Prostate gland (tissue), 2 donors: ENCODE results near the gene ORAI2.

Experiments used
- CTCF ChIP-seq, 4 experiments: fragments of 200-600 bp in 2 of 4; fragments of 450-650 bp in 2 of 4; sonication (generic) in 2 of 4; IDR thresholded peaks; 1 replicate in 3 of 4; 2 replicates in 1 of 4; pipeline ENCODE4 v1.5.1; 2016 to 2019; ENCODE audit warnings: antibody characterized with exemption in 4 of 4, mild to moderate bottlenecking in 2 of 4, moderate library complexity in 2 of 4
- POLR2AphosphoS5 ChIP-seq: sonication (generic); formaldehyde crosslinking; IDR thresholded peaks from one replicate; pipeline ENCODE4 v1.6.1; 2017; ENCODE audit warnings: antibody characterized with exemption

- TF ChIP-seq CTCF (IDR thresholded peaks at IDR 0.05) (no peak), POLR2AphosphoS5 (no peak)
These were observed 23.3 kb upstream of the ORAI2 start for GRCh38 chr7:102410123-102410522.
